Caco-2 (cell line): Measurements from ENCODE around the gene UNC5A. TPM values are rescaled to one million over a fixed set of nuclear protein-coding genes. Genes with fewer than 3 reads are reported as not detected.

Experiments used
- BruUV-seq: library from RNA; stranded (reverse); fragments of 400-500 nt; replicated peaks from 2 replicates; lab custom pipeline; 2021; lab: Mats Ljungman, UMichigan
- CTCF ChIA-PET: fragments of 300-600 bp; sonication (Branson Sonifier 250); formaldehyde crosslinking; loops from one replicate; lab custom pipeline; 2022; ENCODE audit warnings: antibody characterized with exemption; lab: Charles Lee
- POLR2A ChIA-PET: fragments of 300-600 bp; sonication (Branson Sonifier 250); formaldehyde crosslinking; loops from one replicate; lab custom pipeline; 2022; ENCODE audit warnings: antibody characterized with exemption; lab: Charles Lee
- DNase-seq, 2 experiments: peaks; one replicate each; pipeline versions ENCODE4 v3.0.0 to v3.0.0-alpha.2; 2020 to 2022
- H3K27me3 ChIP-seq: replicated peaks from 2 replicates; pipeline ENCODE4 v1.6.0; 2011; ENCODE audit warnings: low read length; ENCODE audit not compliant: control insufficient read depth, insufficient read depth
- H3K36me3 ChIP-seq: 2 replicates; pipeline ENCODE4 v1.5.1; 2011; ENCODE audit warnings: low read length; ENCODE audit not compliant: control insufficient read depth, insufficient read depth
- H3K4me1 ChIP-seq: fragments of 250-450 bp; sonication (Bioruptor Pico); 2 replicates; pipeline ENCODE4 v1.5.1; 2020; ENCODE audit warnings: mild to moderate bottlenecking
- H3K4me3 ChIP-seq: 2 replicates; pipeline ENCODE4 v1.5.1; 2011; ENCODE audit warnings: low read depth, mild to moderate bottlenecking, control low read depth, low read length
- H3K9me3 ChIP-seq: fragments of 250-450 bp; sonication (Bioruptor Pico); 2 replicates; pipeline ENCODE4 v1.5.1; 2020; ENCODE audit warnings: mild to moderate bottlenecking, moderate library complexity
- H3K27ac Mint-ChIP-seq: one replicate; pipeline ENCODE4 v1.8.0; 2022; ENCODE audit warnings: mixed read lengths; ENCODE audit not compliant: unreplicated experiment
- H3K27me3 Mint-ChIP-seq: one replicate; pipeline ENCODE4 v1.8.0; 2022; ENCODE audit warnings: mixed read lengths; ENCODE audit not compliant: insufficient read depth, unreplicated experiment
- H3K36me3 Mint-ChIP-seq: one replicate; pipeline ENCODE4 v1.8.0; 2022; ENCODE audit warnings: mild to moderate bottlenecking, mixed read lengths; ENCODE audit not compliant: insufficient read depth, unreplicated experiment
- H3K4me1 Mint-ChIP-seq: one replicate; pipeline ENCODE4 v1.8.0; 2022; ENCODE audit warnings: low read depth, mixed read lengths; ENCODE audit not compliant: unreplicated experiment
- H3K4me3 Mint-ChIP-seq: one replicate; pipeline ENCODE4 v1.8.0; 2022; ENCODE audit warnings: mild to moderate bottlenecking, moderate library complexity, mixed read lengths; ENCODE audit not compliant: unreplicated experiment
- H3K9me3 Mint-ChIP-seq: one replicate; pipeline ENCODE4 v1.8.0; 2022; ENCODE audit warnings: mixed read lengths; ENCODE audit not compliant: unreplicated experiment
- CTCF ChIP-seq, 2 experiments: fragments of 200-600 bp in 1 of 2; IDR thresholded peaks; 1 replicate in 1 of 2; 2 replicates in 1 of 2; pipeline versions ENCODE4 v1.5.1 to v1.8.0; 2011 to 2022; ENCODE audit warnings: antibody characterized with exemption in 1 of 2, control low read depth in 1 of 2, inconsistent platforms in 1 of 2, low read depth in 1 of 2, low read length in 1 of 2, mild to moderate bottlenecking in 1 of 2, moderate library complexity in 1 of 2; ENCODE audit not compliant: insufficient read depth in 1 of 2, severe bottlenecking in 1 of 2, unreplicated experiment in 1 of 2
- intact Hi-C: fragments of 100-400 bp; cut with micrococcal nuclease; formaldehyde crosslinking; loops from one replicate; pipeline ENCODE4 v1.10.0; 2022; ENCODE audit not compliant: unreplicated experiment
- total RNA-seq: library from RNA; stranded (reverse); gene quantifications from 2 replicates; pipeline ENCODE4 v1.2.3, GENCODE V29; 2022

UNC5A gene
- total RNA-seq, 1 experiment from 2014 or later: not detected

- TF ChIP-seq CTCF (IDR thresholded peaks at IDR 0.05; ENCODE audit: insufficient read depth in 1 of 2, low read depth in 1 of 2, low read length in 1 of 2, severe bottlenecking in 1 of 2, unreplicated experiment in 1 of 2): no peak
- no peaks in the 10 kb centered on the region for H3K9me3 Mint-ChIP-seq
- H3K4me3 Mint-ChIP-seq: no peak overlapping the region
- no peak for DNase-seq
- H3K27me3 Mint-ChIP-seq: no peaks in the 10 kb centered on the region
- H3K36me3 Mint-ChIP-seq: peaks cover 46% of the 10 kb centered on the region
- Histone ChIP-seq H3K27me3 (no peaks in the 10 kb centered on the region), H3K9me3 (no peaks in the 10 kb centered on the region), H3K36me3 (no peaks in the 10 kb centered on the region; the same call in 1 of the 2 replicates), H3K4me1 (peaks cover 18% of the 10 kb centered on the region), H3K4me3 (no peak overlapping the region)
- H3K27ac Mint-ChIP-seq: no peak overlapping the region
- POLR2A ChIA-PET: no interaction called here
- peaks cover 25% of the 10 kb centered on the region for H3K4me1 Mint-ChIP-seq
- CTCF ChIA-PET: no interaction called here
- no TSS peak for BruUV-seq
- intact Hi-C loops: no loop called here
Measured at GRCh38 chr5:176918613-176919012, 108.3 kb downstream of the UNC5A start.

GRCh38 chr5:176921714-176922113 is 111.4 kb downstream of the UNC5A start:
- H3K36me3 ChIP-seq: no peaks in the 10 kb centered on the region; the same call in 1 of the 2 replicates
- H3K4me3 Mint-ChIP-seq: no peak overlapping the region
- no peaks in the 10 kb centered on the region for H3K27me3 ChIP-seq
- TF ChIP-seq CTCF (IDR thresholded peaks at IDR 0.05; ENCODE audit: insufficient read depth in 1 of 2, low read depth in 1 of 2, low read length in 1 of 2, severe bottlenecking in 1 of 2, unreplicated experiment in 1 of 2): no peak
- H3K27me3 Mint-ChIP-seq: no peaks in the 10 kb centered on the region
- POLR2A ChIA-PET: no interaction called here
- no peak for DNase-seq
- H3K4me3 ChIP-seq: no peak overlapping the region
- peaks cover 25% of the 10 kb centered on the region for H3K4me1 Mint-ChIP-seq
- CTCF ChIA-PET: no interaction called here
- BruUV-seq: no TSS peak
- no peaks in the 10 kb centered on the region for H3K9me3 ChIP-seq
- no peak overlapping the region for H3K27ac Mint-ChIP-seq
- intact Hi-C loops: no loop called here
- H3K36me3 Mint-ChIP-seq: peaks cover 48% of the 10 kb centered on the region
- peaks cover 18% of the 10 kb centered on the region for H3K4me1 ChIP-seq
- H3K9me3 Mint-ChIP-seq: no peaks in the 10 kb centered on the region

GRCh38 chr5:176922817-176923216 is 112.5 kb downstream of the UNC5A start:
- H3K36me3 ChIP-seq: no peaks in the 10 kb centered on the region; the same call in 1 of the 2 replicates
- POLR2A ChIA-PET: interaction anchor here (1.0 kb wide), 1 partner anchor 276 kb away, joined by 4 read pairs; the partner anchor contains the start of gene TSPAN17
- no peak overlapping the region for H3K4me3 Mint-ChIP-seq

More at GRCh38 chr5:176922817-176923216, 112.5 kb downstream of the UNC5A start:
- Mint-ChIP-seq H3K36me3 (peaks cover 48% of the 10 kb centered on the region), H3K4me1 (peaks cover 25% of the 10 kb centered on the region), H3K9me3 (no peaks in the 10 kb centered on the region), H3K27me3 (no peaks in the 10 kb centered on the region), H3K27ac (peak overlapping the region; percentile 16)
- DNase-seq: peak; percentile 58 to 68
- TF ChIP-seq CTCF (IDR thresholded peaks at IDR 0.05; ENCODE audit: insufficient read depth in 1 of 2, low read depth in 1 of 2, low read length in 1 of 2, severe bottlenecking in 1 of 2, unreplicated experiment in 1 of 2): peak in 1 of 2 experiments; percentile 7
- no TSS peak for BruUV-seq
- H3K27me3 ChIP-seq: no peaks in the 10 kb centered on the region
- H3K9me3 ChIP-seq: no peaks in the 10 kb centered on the region
- intact Hi-C loops: loop anchor here (1.0 kb wide), 1 partner anchor 13 kb away; no protein-coding TSS in a partner anchor
- no peak overlapping the region for H3K4me3 ChIP-seq
- CTCF ChIA-PET: interaction anchor here (0.5 to 1.6 kb wide), 3 partner anchors 262 to 459 kb away, joined by 3 to 8 read pairs (median 5); no protein-coding TSS in a partner anchor
- peaks cover 18% of the 10 kb centered on the region for H3K4me1 ChIP-seq
